Measurements from ENCODE around the gene KCNN3. TPM values are rescaled to one million over a fixed set of nuclear protein-coding genes. Genes with fewer than 3 reads are reported as not detected.

Gene KCNN3
- total and polyA plus RNA-seq, 2 of the 8 experiments (the other 6 are each of a cell fraction or from before 2014, with no cell fraction given), result 2.8 to 3.7 TPM

- H3K4me3 ChIP-seq (ENCODE audit: extremely low read depth in 1 of 4, insufficient read depth in 2 of 4, low read depth in 3 of 4, low read length in 4 of 4), result no peak overlapping the region
- no peak overlapping the region for H2BK15ac ChIP-seq (ENCODE audit: low read length)
- H3K23me2 ChIP-seq (ENCODE audit: low read depth, low read length), result no peaks in the 10 kb centered on the region
- no peaks in the 10 kb centered on the region for H4K20me1 ChIP-seq (replicated peaks in 1 of 2; ENCODE audit: control insufficient read depth in 1 of 2, insufficient read depth in 2 of 2, low read length in 2 of 2)
- no peaks in the 10 kb centered on the region for H3K27me3 ChIP-seq (replicated peaks in 1 of 4; ENCODE audit: control insufficient read depth in 3 of 4, extremely low read depth in 1 of 4, insufficient read depth in 3 of 4, low read length in 3 of 4)
- H2BK5ac ChIP-seq (ENCODE audit: low read depth, low read length), result no peak overlapping the region
- H3K36me3 ChIP-seq (ENCODE audit: control insufficient read depth in 2 of 4, insufficient read depth in 4 of 4, low read length in 3 of 4), result no peaks in the 10 kb centered on the region
- H3K4me1 ChIP-seq (replicated peaks in 1 of 4; ENCODE audit: control insufficient read depth in 3 of 4, insufficient read depth in 4 of 4, low read length in 3 of 4), result peaks cover 0 to 6% (median 0%) of the 10 kb centered on the region in 4 experiments; a peak in 1 of 7 replicates
- H3K23ac ChIP-seq (ENCODE audit: insufficient read length), result no peak overlapping the region
- H2BK120ac ChIP-seq (replicated peaks; ENCODE audit: low read depth, low read length), result no peak overlapping the region
- H4K5ac ChIP-seq (ENCODE audit: insufficient read length, low read depth, low read length), result no peak overlapping the region
- no peaks in the 10 kb centered on the region for H3K79me1 ChIP-seq (ENCODE audit: low read depth, low read length)
- no peak overlapping the region for H2BK12ac ChIP-seq (ENCODE audit: low read depth, low read length)
- no peak overlapping the region for H2AK5ac ChIP-seq (ENCODE audit: low read depth, low read length)
- POLR2A ChIA-PET (ENCODE audit: partially characterized antibody), result interaction anchor here (1.1 to 1.6 kb wide), 2 partner anchors 10 to 51 kb away, joined by 3 to 6 read pairs; no protein-coding TSS in a partner anchor
- H3K56ac ChIP-seq (replicated peaks; ENCODE audit: insufficient read length, low read depth, low read length), result no peak overlapping the region
- no peak overlapping the region for H4K8ac ChIP-seq (ENCODE audit: extremely low read depth, insufficient read depth, low read length)
- no peak overlapping the region for H3K27ac ChIP-seq (ENCODE audit: low read depth, low read length)
- TF ChIP-seq BRCA1 (IDR thresholded peaks at IDR 0.05; ENCODE audit: low read depth, low read length), result no peak
- TF ChIP-seq RFX5 (IDR thresholded peaks at IDR 0.05; ENCODE audit: borderline replicate concordance, low read depth, low read length), result no peak
- TF ChIP-seq SAP30 (IDR thresholded peaks at IDR 0.05; ENCODE audit: insufficient read depth, insufficient replicate concordance, low read length), result no peak
- peak; percentile 79 for TF ChIP-seq TEAD4 (IDR thresholded peaks at IDR 0.05; ENCODE audit: low read depth, low read length)
- CTCF ChIA-PET (ENCODE audit: partially characterized antibody), result interaction anchor here (0.6 to 3.0 kb wide), 26 partner anchors 9 to 213 kb away, joined by 3 to 14 read pairs (median 4); no protein-coding TSS in a partner anchor
- no peak overlapping the region for H3K14ac ChIP-seq (ENCODE audit: insufficient read length)
- H4K91ac ChIP-seq (replicated peaks; ENCODE audit: insufficient read length, low read length), result no peak overlapping the region
- no peak overlapping the region for H3K18ac ChIP-seq (ENCODE audit: extremely low read depth, low read length)
- WGBS, 2 experiments (ENCODE audit: extremely low coverage in 1 of 2, insufficient coverage in 1 of 2, insufficient read length in 1 of 2, insufficient replicate concordance in 2 of 2, low coverage in 1 of 2, low lambda C conversion rate in 2 of 2, missing lambda C conversion rate in 1 of 2), result 80% methylated on average over 10 of the region's 10 CpGs; no CpG with 5 or more reads in 1 of the 2 experiments
- no peak overlapping the region for H3K9ac ChIP-seq (replicated peaks in 1 of 4; ENCODE audit: extremely low read depth in 1 of 4, low read depth in 3 of 4, low read length in 3 of 4)
- H2AFZ ChIP-seq (ENCODE audit: low read length), result peak overlapping the region; percentile 48; the same call in 1 of the 2 replicates
- H3K4ac ChIP-seq (replicated peaks; ENCODE audit: insufficient read length, low read depth, low read length), result no peak overlapping the region
- no peak for FAIRE-seq
- H3K4me2 ChIP-seq (ENCODE audit: insufficient read depth in 1 of 2, low read depth in 2 of 2, low read length in 2 of 2), result no peak overlapping the region; a peak in 1 of 4 replicates
- no peak for DNase-seq (ENCODE audit: low read depth in 1 of 2, low spot score in 2 of 2)
- H3K9me3 ChIP-seq (ENCODE audit: insufficient read depth in 2 of 2, low read depth in 1 of 2, low read length in 1 of 2), result no peaks in the 10 kb centered on the region
- H3K79me2 ChIP-seq (ENCODE audit: control insufficient read depth in 1 of 2, insufficient read depth in 2 of 2, low read length in 2 of 2), result no peaks in the 10 kb centered on the region
- no peak overlapping the region for H2BK20ac ChIP-seq (ENCODE audit: low read length)
Measured at GRCh38 chr1:154881820-154882535, 11.9 kb upstream of the KCNN3 start.
